Measurements from ENCODE around the gene ZBTB11.
"Not testable (repeated sequence)": the region's sequence is repeated elsewhere in the genome, so short reads cannot be mapped to it uniquely, and the experiment has no call there.

The ZBTB11 gene

DNA sequence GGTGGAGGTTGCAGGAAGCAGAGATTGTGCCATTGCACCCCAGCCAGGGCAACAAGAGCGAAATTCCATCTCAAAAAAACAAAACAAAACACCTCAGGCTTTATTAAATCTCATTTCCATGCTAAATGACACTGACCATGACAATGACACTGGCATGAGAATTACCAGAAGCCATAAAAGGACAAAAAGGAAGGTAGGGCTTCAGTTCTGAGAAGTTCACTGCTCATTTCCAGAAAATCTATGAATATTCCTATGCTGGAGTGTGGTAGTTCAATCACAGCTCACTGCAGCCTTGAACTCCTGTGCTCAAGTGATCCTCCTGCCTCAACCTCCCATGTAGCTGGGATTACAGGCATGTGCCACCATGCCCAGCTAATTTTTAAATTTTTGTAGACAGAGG, 58.2 kb downstream of the ZBTB11 start:
- no peak for DNase-seq

DNA sequence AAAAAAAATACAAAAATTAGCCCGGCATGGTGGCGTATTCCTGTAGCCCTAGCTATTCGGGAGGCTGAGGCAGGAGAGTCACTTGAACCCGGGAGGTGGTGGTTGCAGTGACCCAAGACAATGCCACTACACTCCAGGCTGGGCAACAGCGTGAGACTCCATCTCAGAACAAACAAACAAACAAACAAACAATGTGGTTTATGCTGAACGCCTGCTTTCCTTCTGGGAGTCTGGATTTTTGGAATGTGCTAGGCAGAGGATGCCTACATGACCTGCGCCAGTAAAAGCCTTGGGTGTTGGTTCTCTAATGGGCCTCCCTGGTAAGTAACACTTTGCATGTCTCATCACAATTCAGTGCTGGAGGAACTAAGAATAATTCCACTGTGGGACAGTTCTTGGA, 59.5 kb downstream of the ZBTB11 start:
- no peak for DNase-seq

DNA sequence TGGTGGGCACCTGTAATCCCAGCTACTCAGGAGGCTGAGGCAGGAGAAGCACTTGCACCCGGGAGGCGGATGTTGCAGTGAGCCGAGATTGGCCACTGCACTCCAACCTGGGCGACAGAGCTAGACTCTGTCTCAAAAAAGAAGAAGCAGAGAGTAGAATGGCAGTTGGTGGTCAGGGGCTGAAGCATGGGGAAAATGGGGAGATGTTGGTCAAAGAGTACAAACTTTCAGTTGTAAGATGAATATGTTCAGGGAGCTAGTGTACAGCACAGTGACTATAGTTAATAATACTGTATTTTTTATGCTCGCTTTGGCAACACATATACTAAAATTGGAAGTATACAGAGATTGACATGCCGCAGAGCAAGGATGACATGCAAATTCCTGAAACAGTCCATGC, 61.4 kb downstream of the ZBTB11 start:
- DNase-seq, result no peak

DNA sequence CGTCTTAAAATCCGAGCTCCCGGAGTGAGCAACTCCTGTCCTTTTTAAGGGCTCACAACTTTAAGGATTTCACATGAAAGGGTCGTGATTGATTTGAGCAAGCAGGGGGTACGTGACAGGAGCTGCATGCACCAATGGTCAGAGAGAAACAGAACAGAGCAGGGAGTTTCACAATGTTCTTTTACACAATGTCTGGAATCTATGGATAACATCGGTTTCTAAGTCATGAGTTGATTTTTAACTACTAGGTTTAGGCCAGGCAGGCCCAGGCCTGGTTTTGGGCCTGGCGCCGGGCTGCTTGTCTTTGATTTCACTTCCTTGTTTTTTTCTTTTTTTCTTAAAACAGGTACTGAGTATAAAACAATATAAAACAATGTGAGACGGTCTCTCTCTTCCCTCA, 63.9 kb downstream of the ZBTB11 start:
- DNase-seq, result not testable (repeated sequence)

DNA sequence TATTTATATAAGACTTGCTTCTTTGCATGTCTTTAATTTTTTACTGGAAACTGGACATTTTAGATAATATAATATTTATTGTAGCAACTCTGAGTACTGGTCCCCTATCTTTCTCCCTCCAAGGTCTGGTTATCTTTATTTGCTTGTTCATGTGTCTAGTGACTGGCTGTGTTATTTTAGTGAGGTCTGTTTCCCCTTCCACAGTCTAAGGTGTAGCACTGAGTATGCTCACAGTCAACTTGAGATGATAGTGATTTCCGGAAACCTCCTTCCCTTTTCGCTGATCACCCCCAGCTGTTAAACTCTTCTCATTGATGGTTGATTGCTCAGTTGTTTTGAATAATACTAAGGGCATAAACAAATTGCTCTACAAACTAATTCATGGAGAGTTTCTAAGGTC, 65.9 kb downstream of the ZBTB11 start:
- no peak for DNase-seq

DNA sequence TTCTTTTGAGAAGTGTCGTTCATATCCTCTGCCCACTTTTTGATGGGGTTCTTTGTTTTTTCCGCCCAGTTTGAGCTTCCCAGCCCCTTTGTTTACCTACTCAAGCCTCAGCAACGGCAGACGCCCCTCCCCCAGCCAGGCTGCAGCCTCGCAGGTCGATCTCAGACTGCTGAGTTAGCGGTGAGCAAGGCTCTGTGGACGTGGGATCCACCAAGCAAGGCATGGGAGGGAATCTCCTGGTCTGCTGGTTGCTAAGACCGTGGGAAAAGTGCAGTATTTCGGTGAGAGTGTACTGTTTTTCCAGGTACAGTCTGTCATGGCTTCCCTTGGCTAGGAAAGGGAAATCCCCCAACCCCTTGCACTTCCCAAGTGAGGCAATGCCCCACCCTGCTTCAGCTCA, 71.5 kb downstream of the ZBTB11 start:
- not testable (repeated sequence) for DNase-seq

DNA sequence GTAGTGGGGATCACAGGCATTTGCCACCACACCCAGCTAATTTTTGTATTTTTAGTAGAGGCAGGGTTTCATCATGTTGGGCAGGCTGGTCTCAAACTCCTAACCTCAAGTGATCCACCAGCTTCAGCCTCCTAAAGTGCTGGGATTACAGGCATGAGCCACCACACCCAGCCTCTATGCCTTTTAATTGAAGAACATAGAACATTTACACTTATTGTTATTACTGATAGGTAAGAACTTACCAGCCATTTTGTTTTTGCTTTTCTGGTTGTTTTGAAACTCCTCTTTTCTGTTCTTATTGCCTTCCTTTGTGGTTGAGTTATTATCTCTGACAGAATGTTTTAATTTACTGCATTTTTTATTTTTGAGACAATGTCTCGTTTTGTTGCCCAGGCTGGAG, 73.7 kb downstream of the ZBTB11 start:
- no peak for DNase-seq

DNA sequence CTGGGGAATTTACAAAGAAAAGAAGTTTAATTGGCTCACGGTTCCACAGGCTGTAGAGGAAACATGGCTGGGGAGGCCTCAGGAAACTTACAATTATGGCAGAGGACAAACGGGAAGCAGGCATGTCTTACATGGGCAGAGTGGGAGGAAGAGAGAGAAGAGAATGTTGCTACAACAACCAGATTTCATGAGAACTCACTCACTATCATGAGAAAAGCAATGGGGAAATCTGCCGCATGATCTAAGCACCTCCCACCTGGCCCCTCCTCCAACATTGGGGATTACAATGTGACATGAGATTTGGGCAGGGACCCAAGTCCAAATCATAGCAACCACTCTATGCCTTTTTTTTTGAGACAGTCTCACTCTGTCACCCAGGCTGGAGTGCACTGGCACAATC, 74.2 kb downstream of the ZBTB11 start:
- DNase-seq, result no peak

Measured in hypothalamus (tissue), 51 donors.